NT2/D1 (cell line): Measurements from ENCODE around the gene KRT71.

ENCODE experiments used
- DNase-seq: peaks from one replicate; pipeline ENCODE4 v3.0.0-alpha.2; 2011; ENCODE audit warnings: low read depth, low spot score
- H3K27me3 ChIP-seq: 2 replicates; pipeline ENCODE4 v1.6.0; 2011; ENCODE audit warnings: mild to moderate bottlenecking; ENCODE audit not compliant: insufficient read length, insufficient read depth
- H3K36me3 ChIP-seq: 2 replicates; pipeline ENCODE4 v1.6.1; 2011; ENCODE audit warnings: mild to moderate bottlenecking, low read length, mixed read lengths; ENCODE audit not compliant: insufficient read depth, insufficient read length
- H3K4me1 ChIP-seq: 2 replicates; pipeline ENCODE4 v1.5.1; 2011; ENCODE audit not compliant: insufficient read depth, insufficient read length
- H3K4me3 ChIP-seq: 2 replicates; pipeline ENCODE4 v1.5.1; 2011; ENCODE audit warnings: low read depth; ENCODE audit not compliant: insufficient read length
- H3K9ac ChIP-seq: 2 replicates; pipeline ENCODE4 v1.6.0; 2011; ENCODE audit warnings: low read depth; ENCODE audit not compliant: insufficient read length
- H3K9me3 ChIP-seq: 2 replicates; pipeline ENCODE4 v1.5.1; 2011; ENCODE audit warnings: mild to moderate bottlenecking, low read length; ENCODE audit not compliant: insufficient read depth
- SUZ12 ChIP-seq: IDR thresholded peaks from 2 replicates; pipeline ENCODE4 v1.6.1; 2011; ENCODE audit not compliant: insufficient read length, insufficient read depth; ENCODE audit errors: extremely low read depth
- YY1 ChIP-seq: IDR thresholded peaks from 2 replicates; pipeline ENCODE4 v1.6.1; 2011; ENCODE audit not compliant: insufficient read length, insufficient read depth
- ZNF274 ChIP-seq: IDR thresholded peaks from 2 replicates; pipeline ENCODE4 v1.6.1; 2011; ENCODE audit warnings: mild to moderate bottlenecking, low read depth, low read length

KRT71 gene

GRCh38 chr12:52582486-52582885 lies 29.5 kb upstream of the KRT71 start:
- H3K9ac ChIP-seq = no peak overlapping the region
- H3K9me3 ChIP-seq = no peaks in the 10 kb centered on the region
- DNase-seq = no peak
- H3K4me1 ChIP-seq = peaks cover 11% of the 10 kb centered on the region
- no peak for TF ChIP-seq YY1
- no peak for TF ChIP-seq ZNF274
- no peak for TF ChIP-seq SUZ12
- no peaks in the 10 kb centered on the region for H3K27me3 ChIP-seq
- H3K4me3 ChIP-seq = no peak overlapping the region
- no peaks in the 10 kb centered on the region for H3K36me3 ChIP-seq

DNA sequence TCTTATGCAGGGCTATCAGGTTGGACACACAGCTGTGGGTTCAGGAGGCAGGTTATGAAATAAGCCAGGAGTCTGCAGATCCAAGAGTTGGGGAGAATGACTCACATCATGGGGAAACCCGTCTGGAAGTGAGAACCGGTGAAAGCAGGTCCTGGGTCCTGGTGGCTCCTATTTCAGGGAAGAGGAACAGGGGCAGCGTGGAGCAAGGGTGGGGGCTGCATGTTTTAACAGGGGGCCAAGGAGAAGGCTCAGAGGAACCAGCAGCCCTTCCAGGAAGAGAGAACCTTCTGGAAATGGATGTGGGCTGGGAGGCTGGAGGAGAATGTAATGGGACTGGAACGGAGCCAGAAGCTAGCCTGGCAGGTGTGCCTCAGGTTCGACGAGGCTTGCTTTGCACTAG lies 28.5 kb upstream of the KRT71 start:
- no peak overlapping the region for H3K4me3 ChIP-seq
- H3K9me3 ChIP-seq = no peaks in the 10 kb centered on the region
- H3K4me1 ChIP-seq = peaks cover 9% of the 10 kb centered on the region
- no peak overlapping the region for H3K9ac ChIP-seq
- no peaks in the 10 kb centered on the region for H3K36me3 ChIP-seq
- DNase-seq = no peak
- no peak for TF ChIP-seq SUZ12
- TF ChIP-seq ZNF274 = no peak
- TF ChIP-seq YY1 = no peak
- H3K27me3 ChIP-seq = no peaks in the 10 kb centered on the region

DNA sequence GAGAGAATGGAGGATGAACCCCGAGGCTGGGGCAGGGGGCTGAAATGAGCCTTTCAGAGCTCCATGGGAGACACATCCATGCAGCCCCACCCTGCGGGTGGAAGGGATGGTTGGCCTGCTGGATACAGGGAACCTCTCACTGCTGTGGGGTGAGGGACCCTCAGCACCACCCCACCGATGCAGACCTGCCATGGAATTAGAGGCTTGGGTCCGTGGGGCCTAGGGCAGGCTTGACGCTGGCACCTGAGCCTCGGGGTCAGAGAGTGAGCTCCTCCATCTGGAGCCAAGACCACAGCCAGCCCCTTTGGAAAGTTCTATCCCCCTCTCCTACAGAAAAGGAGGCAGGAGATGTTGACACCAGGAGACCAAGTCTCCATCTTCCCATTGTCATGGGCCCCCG lies 28.1 kb upstream of the KRT71 start:
- no peak for TF ChIP-seq SUZ12
- TF ChIP-seq YY1 = no peak
- TF ChIP-seq ZNF274 = no peak
- no peak overlapping the region for H3K4me3 ChIP-seq
- no peak for DNase-seq
- no peaks in the 10 kb centered on the region for H3K36me3 ChIP-seq
- H3K4me1 ChIP-seq = peaks cover 9% of the 10 kb centered on the region
- H3K9ac ChIP-seq = no peak overlapping the region
- no peaks in the 10 kb centered on the region for H3K9me3 ChIP-seq
- no peaks in the 10 kb centered on the region for H3K27me3 ChIP-seq

DNA sequence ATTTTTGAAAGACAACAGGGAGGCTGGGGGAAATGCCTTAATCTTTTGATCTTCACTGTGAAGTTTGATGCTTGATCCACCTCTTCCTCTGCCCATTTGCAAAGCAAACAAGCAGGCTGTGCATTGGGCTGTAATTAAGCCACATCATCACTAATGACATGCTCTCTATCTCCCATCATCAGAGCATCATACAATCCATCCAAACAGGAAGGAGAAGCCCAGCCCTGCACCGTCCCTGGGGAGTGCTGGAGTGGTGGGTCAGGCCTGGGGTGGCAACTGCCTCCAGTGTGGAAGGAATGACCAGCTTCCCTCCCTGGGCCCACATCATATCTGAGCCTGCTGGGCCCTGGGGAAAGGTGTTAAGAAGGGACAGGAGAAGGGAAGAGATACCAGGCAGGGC lies 27.6 kb upstream of the KRT71 start:
- TF ChIP-seq ZNF274 (no peak), YY1 (no peak), SUZ12 (no peak)
- DNase-seq = no peak
- Histone ChIP-seq H3K4me1 (peaks cover 9% of the 10 kb centered on the region), H3K9ac (no peak overlapping the region), H3K36me3 (no peaks in the 10 kb centered on the region), H3K4me3 (no peak overlapping the region), H3K9me3 (no peaks in the 10 kb centered on the region), H3K27me3 (no peaks in the 10 kb centered on the region)

DNA sequence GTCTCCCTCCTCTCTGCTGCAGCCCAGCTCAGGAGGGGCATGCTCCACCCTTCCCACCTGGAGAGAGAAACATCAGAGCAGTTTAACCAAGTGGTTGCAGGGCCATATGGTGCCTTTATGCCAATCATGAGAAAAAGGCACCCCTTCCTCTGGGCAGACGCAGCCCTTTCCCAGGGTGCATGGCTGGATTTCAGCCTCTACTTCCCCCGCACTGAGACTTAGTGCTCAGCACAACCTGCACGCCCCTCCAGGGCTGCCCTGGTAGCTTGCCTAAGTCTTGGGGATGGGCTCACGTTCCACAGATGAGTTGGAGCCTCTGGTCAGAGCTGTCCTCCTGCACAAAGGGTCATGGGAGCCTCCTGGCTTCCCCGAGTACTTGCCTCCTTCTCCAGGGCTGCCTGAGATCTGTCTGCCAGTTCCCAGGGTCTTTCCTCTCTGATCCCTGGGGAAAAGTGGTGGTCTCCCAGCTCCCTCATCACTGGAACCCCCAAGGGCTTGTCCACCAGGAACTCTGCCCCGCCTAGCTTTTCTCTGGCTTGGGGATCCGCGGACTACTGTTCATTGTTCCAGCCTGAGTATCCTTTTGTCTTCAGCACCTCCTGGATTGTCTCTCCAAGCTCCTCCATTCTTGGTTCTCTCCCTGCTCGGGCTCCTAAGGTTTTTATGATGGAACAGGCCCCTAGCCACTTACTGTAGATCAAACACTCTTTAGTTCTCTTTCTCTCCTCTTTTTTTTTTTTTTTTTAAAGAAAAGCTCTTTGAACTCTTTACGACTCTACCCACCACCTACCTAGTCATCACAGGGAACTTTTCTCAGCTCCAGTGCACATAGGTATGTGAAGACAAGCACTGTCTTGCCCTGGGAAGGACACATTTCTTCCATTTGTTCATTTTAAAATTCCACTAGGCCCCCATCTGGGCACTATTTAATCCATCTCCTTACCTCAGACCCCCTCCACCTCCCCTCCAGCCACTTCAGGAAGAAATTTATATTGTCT lies 26.8 kb upstream of the KRT71 start:
- no peaks in the 10 kb centered on the region for H3K36me3 ChIP-seq
- H3K9ac ChIP-seq = no peak overlapping the region
- no peak overlapping the region for H3K4me3 ChIP-seq
- no peak for DNase-seq
- no peaks in the 10 kb centered on the region for H3K27me3 ChIP-seq
- H3K9me3 ChIP-seq = no peaks in the 10 kb centered on the region
- H3K4me1 ChIP-seq = peaks cover 9% of the 10 kb centered on the region
- TF ChIP-seq ZNF274 (no peak), YY1 (no peak), SUZ12 (no peak)

DNA sequence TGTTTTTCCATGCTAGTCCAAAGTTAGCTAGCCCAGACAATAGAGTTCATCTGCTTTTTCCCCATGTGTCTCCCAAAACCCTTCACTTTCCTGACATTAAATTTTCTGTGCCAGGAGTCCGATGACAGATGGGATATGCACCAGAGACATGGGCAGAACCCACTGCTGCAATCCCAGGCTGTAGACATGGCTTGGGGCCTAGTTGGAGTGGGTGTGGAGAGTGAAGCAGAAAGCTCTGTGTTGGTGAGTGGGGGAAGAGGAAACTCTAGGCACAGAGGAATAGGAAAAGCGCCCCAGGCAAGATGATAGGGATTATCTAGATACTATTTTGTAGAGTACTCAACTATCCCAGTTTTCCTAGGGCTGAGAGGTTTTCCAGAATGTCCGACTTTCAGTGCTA lies 25.5 kb upstream of the KRT71 start:
- no peaks in the 10 kb centered on the region for H3K27me3 ChIP-seq
- no peaks in the 10 kb centered on the region for H3K9me3 ChIP-seq
- TF ChIP-seq ZNF274 (no peak), SUZ12 (no peak), YY1 (no peak)
- no peak overlapping the region for H3K9ac ChIP-seq
- H3K4me3 ChIP-seq = no peak overlapping the region
- peaks cover 9% of the 10 kb centered on the region for H3K4me1 ChIP-seq
- no peak for DNase-seq
- no peaks in the 10 kb centered on the region for H3K36me3 ChIP-seq

GRCh38 chr12:52577316-52577715 lies 24.4 kb upstream of the KRT71 start:
- Histone ChIP-seq H3K36me3 (no peaks in the 10 kb centered on the region), H3K9ac (no peak overlapping the region), H3K4me3 (no peak overlapping the region), H3K4me1 (peaks cover 2% of the 10 kb centered on the region), H3K9me3 (no peaks in the 10 kb centered on the region), H3K27me3 (no peaks in the 10 kb centered on the region)
- no peak for DNase-seq
- no peak for TF ChIP-seq SUZ12
- no peak for TF ChIP-seq ZNF274
- no peak for TF ChIP-seq YY1

DNA sequence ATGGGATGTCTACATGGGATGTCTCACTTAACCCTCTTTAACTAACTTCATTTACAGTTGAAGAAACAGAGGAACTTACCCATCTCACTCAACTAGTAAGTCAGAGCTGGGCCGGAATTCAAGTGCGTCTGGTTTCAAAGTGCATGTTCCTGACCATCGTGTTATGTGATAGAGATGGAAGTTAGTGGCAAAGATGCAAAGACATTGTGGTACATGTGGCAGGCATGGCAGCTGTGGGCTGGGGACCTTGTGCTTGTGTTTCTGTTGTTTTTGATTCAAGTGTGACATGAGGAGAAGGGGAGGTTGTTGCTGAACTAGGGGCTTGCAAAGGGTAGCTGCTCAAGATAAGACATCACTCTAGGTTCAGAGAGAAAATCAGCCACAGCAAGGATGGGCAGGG lies 23.0 kb upstream of the KRT71 start:
- H3K9ac ChIP-seq = no peak overlapping the region
- no peaks in the 10 kb centered on the region for H3K36me3 ChIP-seq
- H3K4me3 ChIP-seq = no peak overlapping the region
- H3K4me1 ChIP-seq = no peaks in the 10 kb centered on the region
- no peak for DNase-seq
- TF ChIP-seq YY1 (no peak), SUZ12 (no peak)
- no peaks in the 10 kb centered on the region for H3K27me3 ChIP-seq
- H3K9me3 ChIP-seq = no peaks in the 10 kb centered on the region
